Measurements from ENCODE around the gene NOXA1. TPM values are rescaled to one million over a fixed set of nuclear protein-coding genes. Genes with fewer than 3 reads are reported as not detected.

NOXA1 gene
- total RNA-seq, 1 experiment from 2014 or later: 0.28 TPM

DNA sequence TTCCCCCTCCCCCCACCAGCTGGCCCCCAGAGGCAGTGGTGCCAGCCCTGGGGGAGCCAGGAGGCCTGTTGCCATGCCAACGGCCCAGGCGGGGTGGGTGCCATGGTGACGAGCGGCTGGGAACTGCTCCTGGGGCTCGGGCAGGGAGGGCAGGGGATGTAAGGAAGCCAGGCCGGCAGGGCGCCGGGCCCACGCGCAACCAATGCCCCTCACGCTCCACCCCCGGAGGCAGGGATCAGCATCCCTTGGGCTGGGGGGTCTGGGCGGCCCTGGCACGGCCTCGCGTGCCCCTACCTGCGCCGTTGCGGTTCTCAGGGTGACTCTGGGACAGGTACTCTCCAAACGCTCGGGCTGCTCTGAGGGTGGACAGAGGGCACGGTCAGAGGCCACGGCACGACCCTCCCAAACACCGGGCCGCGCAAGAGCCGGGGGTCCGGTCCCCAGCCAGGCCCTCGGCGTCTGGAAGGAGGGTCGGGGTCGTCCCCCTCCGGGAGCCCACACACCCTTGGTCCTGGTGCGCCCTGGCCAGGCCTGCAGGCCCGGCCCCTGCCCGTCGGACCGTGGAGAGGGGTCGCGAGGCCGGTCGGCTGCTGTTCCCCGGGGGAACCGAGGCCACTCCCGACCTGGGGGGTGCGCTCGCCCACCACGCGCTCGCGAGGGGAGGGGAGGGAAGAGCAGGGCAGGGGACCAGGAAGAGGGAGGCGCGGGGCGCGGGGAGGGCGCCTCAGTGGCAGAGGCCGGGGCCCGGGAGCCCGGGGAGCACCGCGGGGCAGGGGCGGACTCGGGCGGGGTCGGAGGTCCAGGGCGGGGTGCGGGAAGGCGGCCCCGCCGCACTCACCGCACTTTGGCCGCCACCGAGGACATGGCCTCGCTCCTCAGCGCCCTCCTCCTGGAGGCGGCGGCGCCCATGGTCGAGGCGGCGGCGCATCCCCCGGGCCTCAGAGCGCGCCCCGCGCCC lies 35.3 kb downstream of the NOXA1 start:
- H3K4me3 ChIP-seq (ENCODE audit: low read depth, low read length, poor library complexity, severe bottlenecking): peak overlapping the region; percentile 80
- peak overlapping the region; percentile 79 for H3K27ac ChIP-seq (ENCODE audit: low read depth, low read length, poor library complexity, severe bottlenecking)
- H3K36me3 ChIP-seq (ENCODE audit: insufficient read depth, low read length, poor library complexity, severe bottlenecking): no peaks in the 10 kb centered on the region
- peak; percentile 46 for DNase-seq (ENCODE audit: low spot score)
- intact Hi-C loops (cut with micrococcal nuclease; ENCODE audit: unreplicated experiment): no loop called here
- ChIA-PET POLR2A (ENCODE audit: low non-redundant PET) (no interaction called here), CTCF (no interaction called here)
- H3K4me1 ChIP-seq (ENCODE audit: insufficient read depth, low read length, poor library complexity, severe bottlenecking): peaks cover 20% of the 10 kb centered on the region
- no peaks in the 10 kb centered on the region for H3K9me3 ChIP-seq (ENCODE audit: low read depth, low read length, poor library complexity, severe bottlenecking)
- no TSS peak for BruUV-seq (replicated peaks)
- H3K27me3 ChIP-seq (replicated peaks; ENCODE audit: insufficient read depth, low read depth, low read length, poor library complexity): no peaks in the 10 kb centered on the region
- no peak for TF ChIP-seq EZH2 (IDR thresholded peaks at IDR 0.05; ENCODE audit: borderline replicate concordance, low read depth, low read length, poor library complexity, severe bottlenecking)
- TF ChIP-seq, protein P1, sequence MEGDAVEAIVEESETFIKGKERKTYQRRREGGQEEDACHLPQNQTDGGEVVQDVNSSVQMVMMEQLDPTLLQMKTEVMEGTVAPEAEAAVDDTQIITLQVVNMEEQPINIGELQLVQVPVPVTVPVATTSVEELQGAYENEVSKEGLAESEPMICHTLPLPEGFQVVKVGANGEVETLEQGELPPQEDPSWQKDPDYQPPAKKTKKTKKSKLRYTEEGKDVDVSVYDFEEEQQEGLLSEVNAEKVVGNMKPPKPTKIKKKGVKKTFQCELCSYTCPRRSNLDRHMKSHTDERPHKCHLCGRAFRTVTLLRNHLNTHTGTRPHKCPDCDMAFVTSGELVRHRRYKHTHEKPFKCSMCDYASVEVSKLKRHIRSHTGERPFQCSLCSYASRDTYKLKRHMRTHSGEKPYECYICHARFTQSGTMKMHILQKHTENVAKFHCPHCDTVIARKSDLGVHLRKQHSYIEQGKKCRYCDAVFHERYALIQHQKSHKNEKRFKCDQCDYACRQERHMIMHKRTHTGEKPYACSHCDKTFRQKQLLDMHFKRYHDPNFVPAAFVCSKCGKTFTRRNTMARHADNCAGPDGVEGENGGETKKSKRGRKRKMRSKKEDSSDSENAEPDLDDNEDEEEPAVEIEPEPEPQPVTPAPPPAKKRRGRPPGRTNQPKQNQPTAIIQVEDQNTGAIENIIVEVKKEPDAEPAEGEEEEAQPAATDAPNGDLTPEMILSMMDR (conservative IDR thresholded peaks at IDR 0.05; ENCODE audit: low read depth, low read length): no peak

DNA sequence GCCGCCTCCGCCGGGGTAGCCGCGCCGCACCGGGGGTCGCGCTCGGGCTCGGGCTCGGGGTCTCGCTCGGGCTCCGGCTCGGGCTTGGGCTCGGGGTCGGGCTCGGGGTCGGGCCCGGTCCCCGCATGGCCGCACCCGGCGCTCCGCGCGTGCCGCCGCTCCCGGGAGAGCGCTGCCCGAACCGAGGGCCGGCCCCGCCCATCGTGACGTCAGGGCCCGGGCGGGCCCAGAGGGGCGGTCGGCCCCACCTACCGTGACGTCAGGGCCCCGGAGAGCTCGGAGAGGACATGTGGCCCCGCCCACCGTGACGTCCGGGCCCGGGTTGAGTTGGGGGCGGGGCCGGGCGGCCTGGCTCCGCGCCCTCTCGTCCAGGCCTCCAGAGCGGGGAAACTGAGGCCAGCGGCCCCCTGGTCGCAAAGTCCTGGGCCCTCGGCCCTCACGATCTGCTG lies 36.0 kb downstream of the NOXA1 start, which contains the start of gene NSMF:
Gene NSMF (minus strand): TSS at position 183 of the 449 bp plus-strand sequence. CDS start 232 bp downstream, outside the sequence.
- H3K27me3 ChIP-seq (replicated peaks; ENCODE audit: insufficient read depth, low read depth, low read length, poor library complexity): no peaks in the 10 kb centered on the region
- no TSS peak for BruUV-seq (replicated peaks)
- no peaks in the 10 kb centered on the region for H3K36me3 ChIP-seq (ENCODE audit: insufficient read depth, low read length, poor library complexity, severe bottlenecking)
- H3K4me3 ChIP-seq (ENCODE audit: low read depth, low read length, poor library complexity, severe bottlenecking): peak within 1 kb of the TSS; percentile 80
- ChIA-PET POLR2A (ENCODE audit: low non-redundant PET) (interaction anchor here (0.6 to 0.7 kb wide), 2 partner anchors 32 to 93 kb away, joined by 3 read pairs; no protein-coding TSS in a partner anchor), CTCF (interaction anchor here (0.6 kb wide), 1 partner anchor 222 kb away, joined by 3 read pairs; no protein-coding TSS in a partner anchor)
- intact Hi-C loops (cut with micrococcal nuclease; ENCODE audit: unreplicated experiment): no loop called here
- peak within 1 kb of the TSS; percentile 79 for H3K27ac ChIP-seq (ENCODE audit: low read depth, low read length, poor library complexity, severe bottlenecking)
- TF ChIP-seq, protein P1 (conservative IDR thresholded peaks at IDR 0.05; ENCODE audit: low read depth, low read length): no peak
- TF ChIP-seq EZH2 (IDR thresholded peaks at IDR 0.05; ENCODE audit: borderline replicate concordance, low read depth, low read length, poor library complexity, severe bottlenecking): no peak
- H3K9me3 ChIP-seq (ENCODE audit: low read depth, low read length, poor library complexity, severe bottlenecking): no peaks in the 10 kb centered on the region
- H3K4me1 ChIP-seq (ENCODE audit: insufficient read depth, low read length, poor library complexity, severe bottlenecking): peaks cover 16% of the 10 kb centered on the region
- peak; percentile 92 for DNase-seq (ENCODE audit: low spot score)

DNA sequence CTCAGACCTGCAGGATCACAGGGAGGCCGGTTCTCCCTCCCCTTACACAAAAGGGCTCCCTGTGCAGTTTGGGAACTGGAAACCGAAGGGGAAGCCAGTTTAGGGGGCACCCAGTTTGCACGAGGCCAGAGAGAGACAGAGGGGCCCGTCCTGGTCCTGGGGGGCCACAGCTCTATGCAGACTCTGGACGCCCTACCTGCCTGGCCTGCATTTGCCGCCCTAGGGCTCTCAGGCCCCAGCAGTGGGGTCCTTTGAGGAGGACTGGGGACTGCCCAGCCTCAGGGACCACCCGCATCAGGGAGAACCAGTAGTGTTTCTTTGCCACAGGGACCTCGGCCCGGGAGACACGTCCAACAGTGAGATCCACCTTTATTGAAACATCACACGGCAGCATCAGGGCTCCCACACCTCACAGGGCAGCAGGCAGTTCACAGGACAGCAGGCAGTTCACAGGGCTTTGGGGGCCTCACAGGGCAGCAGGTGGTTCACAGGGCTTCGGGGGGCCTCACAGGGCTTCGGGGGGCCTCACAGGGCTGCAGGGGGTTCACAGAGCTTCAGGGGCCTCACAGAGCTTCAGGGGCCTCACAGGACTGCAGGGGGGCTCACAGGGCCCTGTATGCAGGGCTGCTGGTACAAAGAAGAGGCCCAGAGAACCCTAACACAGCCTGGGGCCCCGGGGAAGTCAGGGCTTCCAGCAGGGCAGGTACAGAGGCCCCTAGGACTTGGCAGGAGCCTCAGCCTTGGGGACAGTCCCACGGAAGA lies 36.6 kb downstream of the NOXA1 start:
- no peak for DNase-seq (ENCODE audit: low spot score)
- no peaks in the 10 kb centered on the region for H3K9me3 ChIP-seq (ENCODE audit: low read depth, low read length, poor library complexity, severe bottlenecking)
- no peaks in the 10 kb centered on the region for H3K27me3 ChIP-seq (replicated peaks; ENCODE audit: insufficient read depth, low read depth, low read length, poor library complexity)
- peak overlapping the region; percentile 80 for H3K4me3 ChIP-seq (ENCODE audit: low read depth, low read length, poor library complexity, severe bottlenecking)
- ChIA-PET CTCF (interaction anchor here (0.6 kb wide), 1 partner anchor 223 kb away, joined by 3 read pairs; no protein-coding TSS in a partner anchor), POLR2A (ENCODE audit: low non-redundant PET) (interaction anchor here (0.6 to 0.7 kb wide), 3 partner anchors 10 to 93 kb away, joined by 3 read pairs; no protein-coding TSS in a partner anchor)
- H3K36me3 ChIP-seq (ENCODE audit: insufficient read depth, low read length, poor library complexity, severe bottlenecking): no peaks in the 10 kb centered on the region
- H3K27ac ChIP-seq (ENCODE audit: low read depth, low read length, poor library complexity, severe bottlenecking): peak overlapping the region; percentile 79
- no TSS peak for BruUV-seq (replicated peaks)
- TF ChIP-seq EZH2 (IDR thresholded peaks at IDR 0.05; ENCODE audit: borderline replicate concordance, low read depth, low read length, poor library complexity, severe bottlenecking): no peak
- TF ChIP-seq, protein P1 (conservative IDR thresholded peaks at IDR 0.05; ENCODE audit: low read depth, low read length): no peak
- H3K4me1 ChIP-seq (ENCODE audit: insufficient read depth, low read length, poor library complexity, severe bottlenecking): peaks cover 13% of the 10 kb centered on the region
- intact Hi-C loops (cut with micrococcal nuclease; ENCODE audit: unreplicated experiment): no loop called here
